K562 (cell line): Measurements from ENCODE around the gene MYH11. TPM values are rescaled to one million over a fixed set of nuclear protein-coding genes. Genes with fewer than 3 reads are reported as not detected.
"Not testable (repeated sequence)": the region's sequence is repeated elsewhere in the genome, so short reads cannot be mapped to it uniquely, and the experiment has no call there.

ENCODE experiments used
- ATAC-seq: fragments of 200-7000 bp; cut with Tn5 transposase; 3 replicates; pipeline ENCODE4 v1.9.1; 2020; ENCODE audit warnings: moderate library complexity
- BruUV-seq: library from RNA; stranded (reverse); fragments of 400-500 nt; replicated peaks from 2 replicates; lab custom pipeline; 2021; lab: Mats Ljungman, UMichigan
- CTCF ChIA-PET: fragments of 300-600 bp; formaldehyde crosslinking; extraction: SDS; loops from one replicate; lab custom pipeline; 2021; ENCODE audit warnings: low intra/inter-chr PET ratio; lab: Yijun Ruan, JAX
- POLR2A ChIA-PET: fragments of 300-600, 350-650 bp; sonication (Branson Sonifier 250); formaldehyde crosslinking; extraction: SDS; loops from one replicate; lab custom pipeline; 2021; ENCODE audit warnings: antibody characterized with exemption, inconsistent platforms; lab: Yijun Ruan, JAX
- DNase-seq, 4 experiments: peaks; one replicate each; pipeline versions ENCODE4 v3.0.0 to v3.0.0-alpha.2; 2011 to 2018; ENCODE audit warnings: low spot score in 3 of 4, mixed read lengths in 3 of 4; ENCODE audit errors: extremely low read depth in 1 of 4
- FAIRE-seq: peaks from 2 replicates; lab custom pipeline; 2011; peaks lifted over from hg19 to GRCh38; lab: Jason Lieb, UNC
- H2AFZ ChIP-seq: 2 replicates; pipeline ENCODE4 v1.6.0; 2011; ENCODE audit warnings: low read depth, low read length, control low read depth, inconsistent platforms
- H3K27ac ChIP-seq: fragments of 200-600 bp; 3 replicates; pipeline ENCODE4 v1.8.0; 2011; ENCODE audit warnings: low read depth, mild to moderate bottlenecking, control low read depth, inconsistent platforms, low read length, moderate library complexity, mixed read lengths; ENCODE audit errors: extremely low read depth
- H3K27me3 ChIP-seq, 2 experiments: fragments of 300-600 bp in 1 of 2; 2 replicates in 1 of 2; 3 replicates in 1 of 2; pipeline versions ENCODE4 v1.6.0 to v1.8.0; 2011; ENCODE audit warnings: inconsistent platforms in 2 of 2, low read length in 2 of 2, mild to moderate bottlenecking in 1 of 2, mixed read lengths in 1 of 2, moderate library complexity in 1 of 2; ENCODE audit not compliant: control insufficient read depth in 2 of 2, insufficient read depth in 2 of 2
- H3K36me3 ChIP-seq: fragments of 300-600 bp; 3 replicates; pipeline ENCODE4 v1.8.0; 2011; ENCODE audit warnings: mild to moderate bottlenecking, low read length, inconsistent platforms; ENCODE audit not compliant: control insufficient read depth, insufficient read depth
- H3K4me1 ChIP-seq, 2 experiments: fragments of 200-600 bp in 1 of 2; replicated peaks in 1 of 2; 2 replicates in 1 of 2; 3 replicates in 1 of 2; pipeline versions ENCODE4 v1.5.1 to v1.8.0; 2011; ENCODE audit warnings: inconsistent platforms in 2 of 2, low read length in 2 of 2, mild to moderate bottlenecking in 1 of 2, mixed read lengths in 1 of 2, moderate library complexity in 1 of 2; ENCODE audit not compliant: control insufficient read depth in 2 of 2, insufficient read depth in 2 of 2
- H3K4me2 ChIP-seq: 2 replicates; pipeline ENCODE4 v1.6.1; 2011; ENCODE audit warnings: low read length, control low read depth, inconsistent platforms, mixed read lengths; ENCODE audit not compliant: insufficient read depth
- H3K4me3 ChIP-seq: fragments of 200-600 bp; sonication (generic), shearing (Covaris generic); 2 replicates; pipeline ENCODE4 v1.5.1; 2016; ENCODE audit warnings: control low read depth, inconsistent platforms
- H3K79me2 ChIP-seq: fragments of 200-600 bp; 3 replicates; pipeline ENCODE4 v1.8.0; 2011; ENCODE audit warnings: low read length, inconsistent platforms; ENCODE audit not compliant: control insufficient read depth, insufficient read depth
- H3K9ac ChIP-seq, 2 experiments: 2 replicates each; pipeline versions ENCODE4 v1.6.0 to v1.6.1; 2011; ENCODE audit warnings: low read depth in 2 of 2, low read length in 2 of 2, control low read depth in 1 of 2, inconsistent platforms in 1 of 2, mild to moderate bottlenecking in 1 of 2, mixed read lengths in 1 of 2; ENCODE audit not compliant: insufficient read depth in 1 of 2
- H3K9me1 ChIP-seq: one replicate; pipeline ENCODE4 v1.6.0; 2011; ENCODE audit warnings: inconsistent platforms, mild to moderate bottlenecking, low read length, moderate library complexity; ENCODE audit not compliant: control insufficient read depth, insufficient read depth
- H3K9me3 ChIP-seq: replicated peaks from 2 replicates; pipeline ENCODE4 v1.5.1; 2011; ENCODE audit warnings: low read depth, low read length, inconsistent platforms; ENCODE audit not compliant: control insufficient read depth, insufficient read depth
- H4K20me1 ChIP-seq: replicated peaks from 2 replicates; pipeline ENCODE4 v1.6.1; 2011; ENCODE audit warnings: low read length, inconsistent platforms, mixed read lengths; ENCODE audit not compliant: control insufficient read depth, insufficient read depth
- PHB2 ChIP-seq: fragments of 450-650 bp; IDR thresholded peaks from 2 replicates; pipeline ENCODE4 v1.6.1; 2017; ENCODE audit warnings: low read depth
- POLR2G ChIP-seq: fragments of 200-400 bp; formaldehyde crosslinking; IDR thresholded peaks from 2 replicates; pipeline ENCODE4 v1.6.1; 2017; ENCODE audit warnings: low read depth, mild to moderate bottlenecking, antibody characterized with exemption, low read length, moderate library complexity
- RFX7 ChIP-seq: fragments of 250-450 bp; sonication (Bioruptor Pico); IDR thresholded peaks from 2 replicates; pipeline ENCODE4 v1.5.1; 2021; ENCODE audit warnings: mild to moderate bottlenecking
- ZNF398 ChIP-seq: fragments of 250-450 bp; sonication (Bioruptor Pico); IDR thresholded peaks from 2 replicates; pipeline ENCODE4 v1.8.0; 2021; ENCODE audit warnings: moderate library complexity, mild to moderate bottlenecking, inconsistent platforms
- WGBS: fragments of 100-300 bp; shearing (Covaris generic); methylation state at CpG from one replicate; pipeline ENCODE4 v1.1.6; 2016; ENCODE audit warnings: low coverage, mixed read lengths; ENCODE audit not compliant: insufficient coverage; ENCODE audit errors: missing lambda C conversion rate; 5-methylcytosine and 5-hydroxymethylcytosine counted together
- in situ Hi-C: fragments of 300-500 bp; cut with MboI; formaldehyde crosslinking; loops from 4 replicates; pipeline ENCODE4 v1.15.0; 2018; ENCODE audit warnings: inconsistent platforms, mixed read lengths
- intact Hi-C: fragments of 100-400 bp; cut with micrococcal nuclease; formaldehyde crosslinking; loops from 2 replicates; pipeline ENCODE4 v1.14.2; 2022
- polyA plus RNA-seq, 8 experiments: library from polyadenylated mRNA; depleted of rRNA in 4 of 8; stranded (reverse) in 5 of 8; unstranded in 3 of 8; fragments of >200 nt; fragmentation: Nextera tagmentation in 2 of 8; fragmentation: Illumina TruSeq in 1 of 8; extraction: Ambion mirVana in 2 of 8; extraction: Trizol in 1 of 8; gene quantifications; 2 replicates each; pipeline versions ENCODE4 v1.2.1 to v1.2.3, GENCODE V29; 2011 to 2014; ENCODE audit warnings: inconsistent platforms in 1 of 8, missing spikeins in 1 of 8
- total RNA-seq, 7 experiments: library from RNA; depleted of rRNA in 6 of 7; stranded (reverse); fragments of >200 nt in 6 of 7; fragmentation: Illumina TruSeq in 2 of 7; extraction: Trizol in 2 of 7; gene quantifications; 2 replicates each; pipeline versions ENCODE4 v1.2.1 to v1.2.3, GENCODE V29; 2011 to 2021; ENCODE audit warnings: low replicate concordance in 1 of 7

Gene MYH11
- total and polyA plus RNA-seq, 9 of the 15 experiments (the other 6 are each of a cell fraction or from before 2014, with no cell fraction given) = 0.05 to 0.47 (median 0.08) TPM; not detected in 5

DNA sequence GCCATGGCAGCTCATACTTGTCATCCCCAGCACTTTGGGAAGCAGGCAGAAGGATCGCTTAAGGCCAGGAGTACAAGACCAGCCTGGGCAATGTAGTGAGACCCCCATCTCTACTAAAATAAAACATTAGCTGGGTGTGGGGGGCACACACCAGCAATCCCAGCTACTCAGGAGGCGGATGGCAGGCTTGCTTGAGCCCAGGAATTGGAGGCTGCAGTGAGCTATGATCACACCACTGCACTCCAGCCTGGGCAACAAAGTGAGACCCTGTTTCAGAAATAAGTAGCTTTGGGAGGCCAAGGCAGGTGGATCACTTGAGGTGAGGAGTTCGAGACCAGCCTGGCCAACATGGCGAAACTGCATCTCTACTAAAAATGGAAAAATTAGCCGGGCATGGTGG lies 129.1 kb downstream of the MYH11 start:
- not testable (repeated sequence) for ATAC-seq, FAIRE-seq
- POLR2A ChIA-PET = interaction anchor here (0.7 to 0.8 kb wide), 2 partner anchors 12 to 20 kb away, joined by 3 read pairs; no protein-coding TSS in a partner anchor

DNA sequence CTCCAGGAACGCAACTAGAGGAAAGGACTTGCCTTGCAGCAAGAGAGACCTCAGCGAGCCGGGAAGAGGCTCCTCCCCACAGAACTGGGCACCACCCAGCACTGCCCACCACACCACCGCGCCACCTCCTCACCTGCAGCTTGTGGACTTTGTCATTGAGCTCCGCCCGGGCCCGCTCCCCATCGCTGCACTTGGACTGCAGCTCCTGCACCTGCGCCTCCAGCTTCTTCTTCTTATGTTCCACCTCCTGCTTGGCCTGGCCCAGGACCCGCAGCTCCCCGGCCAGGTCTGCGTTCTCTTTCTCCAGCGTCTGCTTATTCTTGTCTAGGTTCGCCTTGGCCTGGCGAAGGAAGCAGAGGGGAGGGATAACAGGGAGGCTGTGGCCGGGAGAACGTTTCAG lies 130.1 kb downstream of the MYH11 start:
- no peak for DNase-seq
- Histone ChIP-seq H3K27me3 (no peaks in the 10 kb centered on the region), H3K4me2 (no peak overlapping the region), H3K9me3 (no peaks in the 10 kb centered on the region), H3K79me2 (no peaks in the 10 kb centered on the region), H3K4me1 (no peaks in the 10 kb centered on the region; a peak in 1 of 5 replicates), H3K4me3 (no peak overlapping the region), H2AFZ (no peak overlapping the region), H3K9ac (peak overlapping the region in 1 of 2 experiments; percentile 39; a peak in 2 of 4 replicates), H4K20me1 (no peaks in the 10 kb centered on the region), H3K9me1 (no peaks in the 10 kb centered on the region), H3K36me3 (peaks cover 15% of the 10 kb centered on the region; the same call in 1 of the 3 replicates), H3K27ac (no peak overlapping the region)
- FAIRE-seq = no peak
- in situ Hi-C loops (no loop called here), intact Hi-C loops (no loop called here)
- CTCF ChIA-PET = no interaction called here
- BruUV-seq = no TSS peak
- WGBS = 71% methylated on average over 13 of the region's 18 CpGs
- no peak for ATAC-seq
- POLR2A ChIA-PET = no interaction called here
- TF ChIP-seq RFX7 = no peak
- no peak for TF ChIP-seq PHB2
- TF ChIP-seq ZNF398 (CRISPR knock-in tag) = no peak
- peak; percentile 45 for TF ChIP-seq POLR2G

More for the DNA sequence above, 129.1 kb downstream of the MYH11 start:
- H3K4me3 ChIP-seq, H3K27me3 ChIP-seq, H3K79me2 ChIP-seq, H3K9me1 ChIP-seq, DNase-seq, H2AFZ ChIP-seq, CTCF ChIA-PET, H4K20me1 ChIP-seq, BruUV-seq, H3K9me3 ChIP-seq, H3K9ac ChIP-seq, intact Hi-C loops, H3K27ac ChIP-seq, in situ Hi-C loops, H3K4me1 ChIP-seq, H3K4me2 ChIP-seq: not testable (repeated sequence)
- H3K36me3 ChIP-seq = peaks cover 15% of the 10 kb centered on the region; the same call in 1 of the 3 replicates
- 83% methylated on average over 5 of the region's 5 CpGs for WGBS
